Measurements from ENCODE around the gene WDR90.

The WDR90 gene

GRCh38 chr16:692356-693108, 43.4 kb downstream of the WDR90 start:
- DNase-seq, result no peak

GRCh38 chr16:693364-693763, 44.2 kb downstream of the WDR90 start:
- DNase-seq, result no peak

- no peak for DNase-seq
These were observed 44.6 kb downstream of the WDR90 start for GRCh38 chr16:693766-694165.

- DNase-seq, result no peak
These were observed 45.2 kb downstream of the WDR90 start for GRCh38 chr16:694187-694862.

- no peak for DNase-seq
These were observed 45.7 kb downstream of the WDR90 start for GRCh38 chr16:694863-695354.

- no peak for DNase-seq
These were observed 46.4 kb downstream of the WDR90 start for GRCh38 chr16:695355-696089.

- DNase-seq, result no peak
These were observed 49.9 kb downstream of the WDR90 start for GRCh38 chr16:698911-699671.

GRCh38 chr16:700684-701584, 51.8 kb downstream of the WDR90 start:
- no peak for DNase-seq

- no peak for DNase-seq
These were observed 53.2 kb downstream of the WDR90 start for GRCh38 chr16:702341-702740.

- no peak for DNase-seq
These were observed 54.2 kb downstream of the WDR90 start for GRCh38 chr16:703406-703805.

GRCh38 chr16:704047-704446, 54.9 kb downstream of the WDR90 start:
- DNase-seq, result no peak

- DNase-seq, result no peak
These were observed 55.6 kb downstream of the WDR90 start for GRCh38 chr16:704552-705380.

GRCh38 chr16:705431-706188, 56.4 kb downstream of the WDR90 start, which contains the start of gene FBXL16:
FBXL16 (minus strand) TSS chr16:705801; CDS start chr16:697405, 8,396 bp downstream.
- DNase-seq, result no peak

GRCh38 chr16:706189-707061, 57.3 kb downstream of the WDR90 start:
- DNase-seq, result no peak

- DNase-seq, result no peak
These were observed 57.9 kb downstream of the WDR90 start for GRCh38 chr16:707062-707538.

- DNase-seq, result no peak
These were observed 58.9 kb downstream of the WDR90 start for GRCh38 chr16:708019-708418.

- no peak for DNase-seq
These were observed 59.8 kb downstream of the WDR90 start for GRCh38 chr16:708959-709358.

GRCh38 chr16:709566-710499, 60.7 kb downstream of the WDR90 start:
- no peak for DNase-seq

Data from GDM1 (cell line).